Testis (tissue), 3 donors: Measurements from ENCODE around the gene HPCAL4. TPM values are rescaled to one million over a fixed set of nuclear protein-coding genes. Genes with fewer than 3 reads are reported as not detected.

Experiments used
- DNase-seq: peaks from one replicate; pipeline ENCODE4 v3.0.0-alpha.2; 2019
- H3K27ac ChIP-seq, 2 donors: fragments of 200-600 bp; sonication (generic); one replicate each; pipeline ENCODE4 v1.5.1; 2019
- H3K27me3 ChIP-seq: fragments of 200-600 bp; sonication (generic); one replicate; pipeline ENCODE4 v1.5.1; 2019
- H3K36me3 ChIP-seq: fragments of 200-600 bp; sonication (generic); one replicate; pipeline ENCODE4 v1.5.1; 2017; ENCODE audit warnings: low read depth; ENCODE audit errors: missing control alignments
- H3K4me1 ChIP-seq: fragments of 200-600 bp; sonication (generic); one replicate; pipeline ENCODE4 v1.5.1; 2019
- H3K4me3 ChIP-seq, 2 donors: fragments of 200-600 bp; sonication (generic); one replicate each; pipeline ENCODE4 v1.5.1; 2017 to 2019
- H3K9me3 ChIP-seq: fragments of 200-600 bp; sonication (generic); one replicate; pipeline ENCODE4 v1.5.1; 2017
- POLR2A ChIP-seq: fragments of 450-650 bp; IDR thresholded peaks from one replicate; pipeline ENCODE4 v1.6.1; 2017; ENCODE audit warnings: antibody characterized with exemption, mild to moderate bottlenecking, moderate library complexity
- WGBS, 2 donors: methylation state at CpG; one replicate each; pipeline ENCODE4 v1.1.5; 2018; 5-methylcytosine and 5-hydroxymethylcytosine counted together
- intact Hi-C: fragments of 100-400 bp; cut with DNase I; formaldehyde crosslinking; loops from one replicate; pipeline ENCODE4 v1.15.1; 2023; ENCODE audit warnings: low total_unique reads
- polyA plus RNA-seq: library from polyadenylated mRNA; stranded (reverse); fragments of 350-450 nt; fragmentation: Illumina TruSeq; extraction: RNeasy Lipid Tissue Mini Kit (QIAGEN cat#74804); gene quantifications from one replicate; pipeline ENCODE4 v1.2.3, GENCODE V29; 2014; ENCODE audit warnings: low read depth, low replicate concordance; ENCODE audit not compliant: insufficient read depth
- total RNA-seq, 2 donors: library from RNA; depleted of rRNA; stranded (reverse); fragments of >200 nt; gene quantifications; one replicate each; pipeline ENCODE4 v1.2.3, GENCODE V29; 2016
- TF ChIP-seq, protein P1 (sequence below), 3 experiments: fragments of 450-650 bp in 2 of 3; fragments of 200-600 bp in 1 of 3; sonication (generic) in 1 of 3; IDR thresholded peaks; one replicate each; pipeline ENCODE4 v1.5.1; 2016 to 2019; ENCODE audit warnings: antibody characterized with exemption in 3 of 3, mild to moderate bottlenecking in 2 of 3, moderate library complexity in 1 of 3

The HPCAL4 gene
- total and polyA plus RNA-seq, 3 donors from 2014 or later, result 6.9 to 24.5 (median 17.3) TPM

DNA sequence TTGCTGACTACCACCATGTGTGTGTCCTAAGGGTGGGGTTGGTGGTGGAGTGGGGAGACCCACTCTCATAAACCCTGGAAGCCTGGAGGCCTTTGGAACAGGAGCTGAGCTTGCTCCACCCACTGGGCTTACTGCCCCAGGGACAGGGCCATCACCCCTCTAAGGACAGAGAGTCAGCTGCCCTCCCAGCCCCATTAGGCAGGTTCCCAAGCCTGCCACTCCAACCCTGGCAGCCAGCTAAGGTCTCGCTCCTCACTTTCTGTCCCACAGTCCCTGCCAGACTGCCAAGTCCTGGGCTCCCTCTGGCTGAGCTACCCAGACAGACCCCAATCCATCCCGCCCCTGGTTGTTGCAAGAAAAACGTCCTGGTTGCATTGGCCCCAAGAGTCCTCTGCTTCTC is 23.1 kb downstream of the HPCAL4 start:
- H3K4me1 ChIP-seq, result peaks cover 4% of the 10 kb centered on the region
- TF ChIP-seq, protein P1, sequence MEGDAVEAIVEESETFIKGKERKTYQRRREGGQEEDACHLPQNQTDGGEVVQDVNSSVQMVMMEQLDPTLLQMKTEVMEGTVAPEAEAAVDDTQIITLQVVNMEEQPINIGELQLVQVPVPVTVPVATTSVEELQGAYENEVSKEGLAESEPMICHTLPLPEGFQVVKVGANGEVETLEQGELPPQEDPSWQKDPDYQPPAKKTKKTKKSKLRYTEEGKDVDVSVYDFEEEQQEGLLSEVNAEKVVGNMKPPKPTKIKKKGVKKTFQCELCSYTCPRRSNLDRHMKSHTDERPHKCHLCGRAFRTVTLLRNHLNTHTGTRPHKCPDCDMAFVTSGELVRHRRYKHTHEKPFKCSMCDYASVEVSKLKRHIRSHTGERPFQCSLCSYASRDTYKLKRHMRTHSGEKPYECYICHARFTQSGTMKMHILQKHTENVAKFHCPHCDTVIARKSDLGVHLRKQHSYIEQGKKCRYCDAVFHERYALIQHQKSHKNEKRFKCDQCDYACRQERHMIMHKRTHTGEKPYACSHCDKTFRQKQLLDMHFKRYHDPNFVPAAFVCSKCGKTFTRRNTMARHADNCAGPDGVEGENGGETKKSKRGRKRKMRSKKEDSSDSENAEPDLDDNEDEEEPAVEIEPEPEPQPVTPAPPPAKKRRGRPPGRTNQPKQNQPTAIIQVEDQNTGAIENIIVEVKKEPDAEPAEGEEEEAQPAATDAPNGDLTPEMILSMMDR (IDR thresholded peaks at IDR 0.05), result no peak
- no peak for TF ChIP-seq POLR2A
- no peaks in the 10 kb centered on the region for H3K36me3 ChIP-seq
- H3K9me3 ChIP-seq, result no peaks in the 10 kb centered on the region
- no peak overlapping the region for H3K27ac ChIP-seq
- no peak overlapping the region for H3K4me3 ChIP-seq
- WGBS, 2 donors, result 91 to 93% methylated on average over 2 to 3 of the region's 3 CpGs
- intact Hi-C loops, result no loop called here
- DNase-seq, result no peak
- H3K27me3 ChIP-seq, result no peaks in the 10 kb centered on the region

DNA sequence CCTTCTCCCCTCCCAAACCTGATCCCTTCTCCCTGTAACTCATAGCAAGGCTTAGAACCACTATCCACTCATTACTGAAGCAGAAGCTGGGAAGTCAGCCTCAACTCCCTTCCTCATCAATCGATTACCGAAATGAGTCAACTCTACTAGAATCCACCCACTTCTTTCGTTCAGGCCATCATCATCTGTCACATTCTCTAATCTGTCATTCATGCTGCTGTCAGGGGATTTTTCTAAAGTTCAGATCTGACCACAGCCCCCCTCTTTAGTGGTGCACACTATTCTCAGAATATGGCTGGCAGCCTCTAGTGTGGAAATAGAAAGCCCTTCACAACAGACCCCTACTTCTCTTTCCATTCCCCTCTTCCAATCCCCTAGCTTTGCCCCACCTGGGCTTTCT is 24.5 kb downstream of the HPCAL4 start:
- no peak overlapping the region for H3K27ac ChIP-seq
- no peak overlapping the region for H3K4me3 ChIP-seq
- H3K9me3 ChIP-seq, result no peaks in the 10 kb centered on the region
- no peak for DNase-seq
- no peaks in the 10 kb centered on the region for H3K36me3 ChIP-seq
- peaks cover 4% of the 10 kb centered on the region for H3K4me1 ChIP-seq
- intact Hi-C loops, result no loop called here
- H3K27me3 ChIP-seq, result no peaks in the 10 kb centered on the region
- TF ChIP-seq POLR2A, result no peak
- TF ChIP-seq, protein P1 (IDR thresholded peaks at IDR 0.05), result no peak
- WGBS, 2 donors, result 81 to 84% methylated on average over 3 of the region's 3 CpGs

DNA sequence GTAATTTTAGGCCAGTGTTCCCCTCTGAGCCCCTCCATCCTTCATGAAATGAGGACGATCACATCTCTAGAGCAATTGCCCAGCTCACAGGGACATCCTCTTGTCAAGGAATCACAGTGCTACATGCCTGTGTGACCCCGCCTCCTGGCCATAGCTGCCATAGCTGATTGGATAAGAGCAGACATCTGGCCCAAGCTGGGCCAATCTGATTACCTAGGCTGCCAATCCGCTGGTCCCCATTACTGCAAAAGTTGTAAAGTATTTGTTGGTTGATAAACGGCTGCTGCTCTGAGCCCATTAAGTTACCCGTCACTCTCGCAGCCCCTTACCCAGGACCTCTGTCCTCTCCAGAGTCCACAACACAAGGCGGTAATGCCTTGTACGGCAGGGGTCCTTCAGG is 27.7 kb downstream of the HPCAL4 start:
- DNase-seq, result no peak
- Histone ChIP-seq H3K9me3 (no peaks in the 10 kb centered on the region), H3K36me3 (no peaks in the 10 kb centered on the region), H3K4me1 (no peaks in the 10 kb centered on the region), H3K27me3 (no peaks in the 10 kb centered on the region), H3K27ac (no peak overlapping the region), H3K4me3 (no peak overlapping the region)
- TF ChIP-seq, protein P1 (IDR thresholded peaks at IDR 0.05), result no peak
- no peak for TF ChIP-seq POLR2A
- intact Hi-C loops, result no loop called here
- 67 to 73% methylated on average over 2 to 8 of the region's 8 CpGs for WGBS, 2 donors

DNA sequence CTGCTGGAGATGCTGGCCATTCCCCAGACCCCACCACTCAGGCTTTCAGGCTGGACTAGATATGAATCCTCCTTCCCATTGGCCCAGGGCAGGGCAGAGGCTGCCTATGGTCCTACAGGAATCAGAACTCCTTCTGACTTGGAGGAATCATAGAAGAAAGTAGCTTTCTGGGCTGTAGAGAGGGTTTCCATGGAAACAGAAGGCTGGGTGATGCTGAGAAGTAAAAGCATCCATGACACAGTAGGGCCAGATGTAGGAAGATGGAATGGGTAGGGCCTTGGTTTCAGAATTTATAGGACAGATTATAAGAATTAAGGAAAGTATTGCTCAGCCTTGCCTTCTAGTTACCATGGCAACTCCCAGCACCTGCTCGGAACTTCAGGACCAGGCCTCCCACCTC is 28.4 kb downstream of the HPCAL4 start:
- TF ChIP-seq, protein P1 (IDR thresholded peaks at IDR 0.05), result no peak
- no peak for TF ChIP-seq POLR2A
- H3K36me3 ChIP-seq, result no peaks in the 10 kb centered on the region
- H3K9me3 ChIP-seq, result no peaks in the 10 kb centered on the region
- no peak overlapping the region for H3K27ac ChIP-seq
- WGBS, 2 donors, result 74 to 100% methylated on average over 1 of the region's 1 CpG
- no peaks in the 10 kb centered on the region for H3K27me3 ChIP-seq
- no peak for DNase-seq
- H3K4me1 ChIP-seq, result no peaks in the 10 kb centered on the region
- intact Hi-C loops, result no loop called here
- H3K4me3 ChIP-seq, result no peak overlapping the region

DNA sequence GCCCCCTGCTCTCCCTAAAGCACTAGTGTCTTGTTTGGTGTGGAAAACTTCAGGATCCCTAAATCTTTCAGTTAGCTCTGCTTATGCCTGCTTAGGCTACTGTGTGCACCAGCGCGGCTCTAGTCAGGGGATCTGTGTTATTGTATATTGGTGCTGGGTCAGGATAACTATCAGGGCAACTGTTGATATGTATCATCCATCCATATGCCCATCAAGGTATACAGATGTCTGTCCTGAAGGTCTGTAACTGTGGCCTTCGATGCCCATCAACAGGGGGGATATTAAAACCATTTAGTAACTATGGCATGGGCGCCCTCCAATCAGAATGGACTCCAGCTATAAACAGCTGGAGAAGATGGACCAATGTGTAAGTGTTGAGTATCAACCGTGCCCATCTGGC is 31.7 kb downstream of the HPCAL4 start:
- Histone ChIP-seq H3K27ac (no peak overlapping the region), H3K36me3 (no peaks in the 10 kb centered on the region), H3K27me3 (no peaks in the 10 kb centered on the region), H3K4me1 (peaks cover 4% of the 10 kb centered on the region), H3K9me3 (no peaks in the 10 kb centered on the region), H3K4me3 (no peak overlapping the region)
- TF ChIP-seq POLR2A, result no peak
- TF ChIP-seq, protein P1 (IDR thresholded peaks at IDR 0.05), result no peak
- 88 to 91% methylated on average over 5 of the region's 5 CpGs for WGBS, 2 donors
- intact Hi-C loops, result no loop called here
- DNase-seq, result no peak
